SK-N-SH treated with all-trans-retinoic acid at 6 μM for 48 hours (cell line): ENCODE data around the gene NLRP13.

Experiments
- ARNTL ChIP-seq: fragments of 450-650 bp; formaldehyde crosslinking; IDR thresholded peaks from 2 replicates; pipeline ENCODE4 v1.5.0; 2020; ENCODE audit warnings: low read depth, mild to moderate bottlenecking, moderate library complexity, borderline replicate concordance
- CSDC2 ChIP-seq: fragments of 250-450 bp; sonication (Bioruptor Pico); IDR thresholded peaks from 2 replicates; pipeline ENCODE4 v1.5.0; 2020; ENCODE audit warnings: mild to moderate bottlenecking, moderate library complexity
- ESRRG ChIP-seq: fragments of 250-450 bp; sonication (Bioruptor Pico); IDR thresholded peaks from 2 replicates; pipeline ENCODE4 v1.6.1; 2021; ENCODE audit warnings: mild to moderate bottlenecking
- ISL1 ChIP-seq: fragments of 250-450 bp; sonication (Bioruptor Pico); IDR thresholded peaks from 2 replicates; pipeline ENCODE4 v2.1.2; 2022; ENCODE audit warnings: mild to moderate bottlenecking, moderate library complexity
- OSR1 ChIP-seq: fragments of 250-450 bp; sonication (Bioruptor Pico); IDR thresholded peaks from 2 replicates; pipeline ENCODE4 v1.8.0; 2022; ENCODE audit warnings: moderate library complexity, mild to moderate bottlenecking, inconsistent platforms
- RARB ChIP-seq: fragments of 250-450 bp; sonication (Bioruptor Pico); IDR thresholded peaks from 2 replicates; pipeline ENCODE4 v1.8.0; 2021; ENCODE audit warnings: mild to moderate bottlenecking, moderate library complexity
- SNAI2 ChIP-seq: fragments of 250-450 bp; sonication (Bioruptor Pico); IDR thresholded peaks from 2 replicates; pipeline ENCODE4 v1.5.0; 2020; ENCODE audit warnings: mild to moderate bottlenecking, moderate library complexity
- TOX ChIP-seq: fragments of 250-450 bp; sonication (Bioruptor Pico); IDR thresholded peaks from 2 replicates; pipeline ENCODE4 v1.8.0; 2021; ENCODE audit warnings: mild to moderate bottlenecking, moderate library complexity, borderline replicate concordance
- ZNF565 ChIP-seq: fragments of 450-650 bp; formaldehyde crosslinking; conservative IDR thresholded peaks from 2 replicates; pipeline ENCODE4 v1.5.0; 2020; ENCODE audit warnings: low read depth, mild to moderate bottlenecking, moderate library complexity
- ZNF70 ChIP-seq: fragments of 450-650 bp; formaldehyde crosslinking; IDR thresholded peaks from 2 replicates; pipeline ENCODE4 v1.5.0; 2020; ENCODE audit warnings: mild to moderate bottlenecking, moderate library complexity
- ZNF8 ChIP-seq: fragments of 450-650 bp; formaldehyde crosslinking; IDR thresholded peaks from 2 replicates; pipeline ENCODE4 v1.5.0; 2020; ENCODE audit warnings: mild to moderate bottlenecking, moderate library complexity
- TF ChIP-seq, protein P1 (sequence below): fragments of 250-450 bp; sonication (Bioruptor Pico); IDR thresholded peaks from 2 replicates; pipeline ENCODE4 v1.8.0; 2020; ENCODE audit warnings: mild to moderate bottlenecking, moderate library complexity, borderline replicate concordance
- TF ChIP-seq, protein P2 (sequence below): fragments of 250-450 bp; sonication (Bioruptor Pico); IDR thresholded peaks from 2 replicates; pipeline ENCODE4 v1.8.0; 2021; ENCODE audit warnings: low read depth, mild to moderate bottlenecking, moderate library complexity, borderline replicate concordance

DNA sequence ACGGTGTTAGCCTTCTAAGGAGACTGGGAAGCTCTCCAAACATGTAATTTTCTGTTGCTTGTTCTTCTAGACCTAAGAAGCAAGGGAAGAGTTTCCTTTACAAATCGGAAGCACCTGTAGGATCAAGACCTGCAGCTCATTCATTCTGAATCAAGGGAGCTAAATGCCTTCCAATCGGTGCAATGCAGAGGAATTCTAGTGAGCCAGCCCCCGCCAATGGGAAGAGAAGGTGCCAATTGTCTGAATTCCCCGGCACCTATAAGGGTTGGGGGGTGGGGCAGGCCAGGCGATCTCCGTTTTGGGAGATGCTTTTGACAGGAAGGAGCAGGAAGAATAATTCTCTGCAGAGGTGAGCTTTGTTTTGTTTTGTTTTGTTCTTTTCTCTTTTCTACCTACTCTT is 7.1 kb upstream of the NLRP13 start:
- TF ChIP-seq TOX (no peak), ZNF70 (CRISPR knock-in tag) (no peak), ZNF565 (no peak), OSR1 (no peak), ESRRG (no peak), RARB (CRISPR knock-in tag) (no peak), ISL1 (no peak), ARNTL (CRISPR knock-in tag) (no peak), SNAI2 (CRISPR knock-in tag) (no peak), ZNF8 (CRISPR knock-in tag) (no peak), CSDC2 (CRISPR knock-in tag) (no peak)
- TF ChIP-seq, protein P1, sequence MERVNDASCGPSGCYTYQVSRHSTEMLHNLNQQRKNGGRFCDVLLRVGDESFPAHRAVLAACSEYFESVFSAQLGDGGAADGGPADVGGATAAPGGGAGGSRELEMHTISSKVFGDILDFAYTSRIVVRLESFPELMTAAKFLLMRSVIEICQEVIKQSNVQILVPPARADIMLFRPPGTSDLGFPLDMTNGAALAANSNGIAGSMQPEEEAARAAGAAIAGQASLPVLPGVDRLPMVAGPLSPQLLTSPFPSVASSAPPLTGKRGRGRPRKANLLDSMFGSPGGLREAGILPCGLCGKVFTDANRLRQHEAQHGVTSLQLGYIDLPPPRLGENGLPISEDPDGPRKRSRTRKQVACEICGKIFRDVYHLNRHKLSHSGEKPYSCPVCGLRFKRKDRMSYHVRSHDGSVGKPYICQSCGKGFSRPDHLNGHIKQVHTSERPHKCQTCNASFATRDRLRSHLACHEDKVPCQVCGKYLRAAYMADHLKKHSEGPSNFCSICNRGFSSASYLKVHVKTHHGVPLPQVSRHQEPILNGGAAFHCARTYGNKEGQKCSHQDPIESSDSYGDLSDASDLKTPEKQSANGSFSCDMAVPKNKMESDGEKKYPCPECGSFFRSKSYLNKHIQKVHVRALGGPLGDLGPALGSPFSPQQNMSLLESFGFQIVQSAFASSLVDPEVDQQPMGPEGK (CRISPR knock-in tag) = no peak
- TF ChIP-seq, protein P2, sequence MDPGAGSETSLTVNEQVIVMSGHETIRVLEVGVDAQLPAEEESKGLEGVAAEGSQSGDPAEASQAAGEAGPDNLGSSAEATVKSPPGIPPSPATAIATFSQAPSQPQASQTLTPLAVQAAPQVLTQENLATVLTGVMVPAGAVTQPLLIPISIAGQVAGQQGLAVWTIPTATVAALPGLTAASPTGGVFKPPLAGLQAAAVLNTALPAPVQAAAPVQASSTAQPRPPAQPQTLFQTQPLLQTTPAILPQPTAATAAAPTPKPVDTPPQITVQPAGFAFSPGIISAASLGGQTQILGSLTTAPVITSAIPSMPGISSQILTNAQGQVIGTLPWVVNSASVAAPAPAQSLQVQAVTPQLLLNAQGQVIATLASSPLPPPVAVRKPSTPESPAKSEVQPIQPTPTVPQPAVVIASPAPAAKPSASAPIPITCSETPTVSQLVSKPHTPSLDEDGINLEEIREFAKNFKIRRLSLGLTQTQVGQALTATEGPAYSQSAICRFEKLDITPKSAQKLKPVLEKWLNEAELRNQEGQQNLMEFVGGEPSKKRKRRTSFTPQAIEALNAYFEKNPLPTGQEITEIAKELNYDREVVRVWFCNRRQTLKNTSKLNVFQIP (CRISPR knock-in tag) = no peak
